ENCODE results near the gene MYD88. TPM values are rescaled to one million over a fixed set of nuclear protein-coding genes. Genes with fewer than 3 reads are reported as not detected.

MYD88 gene
- polyA plus RNA-seq, 3 donors = 286 to 427 (median 398) TPM

DNA sequence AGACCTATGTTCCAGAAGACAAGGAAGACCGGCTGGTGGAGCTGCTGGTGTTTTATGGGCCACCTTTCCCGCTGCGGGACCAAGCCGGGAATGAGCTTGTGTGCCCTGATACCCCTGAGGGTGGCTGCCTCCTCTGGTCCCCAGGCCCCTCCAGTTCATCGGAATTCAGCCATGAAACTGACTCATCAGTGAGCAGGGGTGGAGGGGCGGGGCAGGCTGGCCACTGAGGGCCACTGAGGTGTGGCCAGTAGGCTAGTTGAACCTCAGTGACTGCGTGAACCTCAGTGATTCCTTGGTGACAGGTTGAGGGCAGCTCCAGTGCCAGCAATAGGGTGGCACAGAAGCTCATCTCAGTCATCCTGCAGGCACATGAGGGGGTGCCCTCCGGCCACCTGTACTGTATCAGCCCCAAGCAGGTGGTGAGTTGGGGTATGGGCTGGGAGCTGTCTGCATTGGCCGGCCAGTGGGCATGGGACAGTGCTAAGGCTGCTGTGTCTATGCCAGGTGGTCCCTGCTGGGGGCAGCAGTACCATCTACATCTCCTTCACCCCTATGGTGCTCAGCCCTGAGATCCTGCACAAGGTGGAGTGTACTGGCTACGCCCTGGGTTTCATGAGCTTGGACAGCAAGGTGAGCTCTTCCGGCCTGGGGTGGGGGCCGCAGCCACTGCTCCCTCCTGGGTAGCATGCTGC, 21.8 kb upstream of the MYD88 start:
- Mint-ChIP-seq H3K4me3 (no peak overlapping the region), H3K27ac (no peak overlapping the region), H3K4me1 (peaks cover 14% of the 10 kb centered on the region), H3K27me3 (ENCODE audit: low read depth in 3 of 3) (peaks cover 3 to 10% (median 6%) of the 10 kb centered on the region in 3 donors), H3K9me3 (no peaks in the 10 kb centered on the region), H3K36me3 (peaks cover 32 to 39% of the 10 kb centered on the region in 2 donors)
- Histone ChIP-seq H3K4me1 (ENCODE audit: control insufficient read depth in 1 of 2, insufficient read depth in 2 of 2, low read length in 2 of 2) (peaks cover under 1 to 7% of the 10 kb centered on the region in 2 donors), H3K9me3 (replicated peaks in 1 of 2; ENCODE audit: control insufficient read depth in 1 of 2, insufficient read depth in 1 of 2, low read length in 2 of 2) (no peaks in the 10 kb centered on the region), H3K27me3 (ENCODE audit: control insufficient read depth in 2 of 2, insufficient read depth in 2 of 2, low read length in 2 of 2) (no peaks in the 10 kb centered on the region), H4K20me1 (ENCODE audit: insufficient read depth, low read length) (peaks cover 48% of the 10 kb centered on the region), H3K36me3 (replicated peaks in 1 of 2; ENCODE audit: control insufficient read depth in 1 of 2, insufficient read depth in 2 of 2, low read length in 2 of 2) (peaks cover 20 to 36% of the 10 kb centered on the region in 2 donors), H3K4me2 (replicated peaks; ENCODE audit: extremely low read depth, low read length, poor library complexity, severe bottlenecking) (no peak overlapping the region), H3K27ac (ENCODE audit: low read depth in 1 of 2, low read length in 2 of 2) (no peak overlapping the region), H3K79me2 (ENCODE audit: insufficient read depth, low read length) (no peaks in the 10 kb centered on the region), H3K9ac (ENCODE audit: insufficient read depth, low read length, poor library complexity, severe bottlenecking) (no peak overlapping the region), H3K4me3 (replicated peaks in 1 of 3; ENCODE audit: low read depth in 2 of 3, low read length in 3 of 3) (no peak overlapping the region), H2AFZ (ENCODE audit: insufficient read depth, low read depth, low read length, poor library complexity, severe bottlenecking) (no peak overlapping the region)
- WGBS (ENCODE audit: insufficient coverage) = 98% methylated on average over 11 of the region's 12 CpGs
- DNase-seq = no peak
- TF ChIP-seq, protein P1, sequence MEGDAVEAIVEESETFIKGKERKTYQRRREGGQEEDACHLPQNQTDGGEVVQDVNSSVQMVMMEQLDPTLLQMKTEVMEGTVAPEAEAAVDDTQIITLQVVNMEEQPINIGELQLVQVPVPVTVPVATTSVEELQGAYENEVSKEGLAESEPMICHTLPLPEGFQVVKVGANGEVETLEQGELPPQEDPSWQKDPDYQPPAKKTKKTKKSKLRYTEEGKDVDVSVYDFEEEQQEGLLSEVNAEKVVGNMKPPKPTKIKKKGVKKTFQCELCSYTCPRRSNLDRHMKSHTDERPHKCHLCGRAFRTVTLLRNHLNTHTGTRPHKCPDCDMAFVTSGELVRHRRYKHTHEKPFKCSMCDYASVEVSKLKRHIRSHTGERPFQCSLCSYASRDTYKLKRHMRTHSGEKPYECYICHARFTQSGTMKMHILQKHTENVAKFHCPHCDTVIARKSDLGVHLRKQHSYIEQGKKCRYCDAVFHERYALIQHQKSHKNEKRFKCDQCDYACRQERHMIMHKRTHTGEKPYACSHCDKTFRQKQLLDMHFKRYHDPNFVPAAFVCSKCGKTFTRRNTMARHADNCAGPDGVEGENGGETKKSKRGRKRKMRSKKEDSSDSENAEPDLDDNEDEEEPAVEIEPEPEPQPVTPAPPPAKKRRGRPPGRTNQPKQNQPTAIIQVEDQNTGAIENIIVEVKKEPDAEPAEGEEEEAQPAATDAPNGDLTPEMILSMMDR (IDR thresholded peaks at IDR 0.05) = no peak
- intact Hi-C loops (cut with micrococcal nuclease) = loop anchor here (5.0 to 10.0 kb wide), 3 partner anchors 142 to 361 kb away; no protein-coding TSS in a partner anchor

DNA sequence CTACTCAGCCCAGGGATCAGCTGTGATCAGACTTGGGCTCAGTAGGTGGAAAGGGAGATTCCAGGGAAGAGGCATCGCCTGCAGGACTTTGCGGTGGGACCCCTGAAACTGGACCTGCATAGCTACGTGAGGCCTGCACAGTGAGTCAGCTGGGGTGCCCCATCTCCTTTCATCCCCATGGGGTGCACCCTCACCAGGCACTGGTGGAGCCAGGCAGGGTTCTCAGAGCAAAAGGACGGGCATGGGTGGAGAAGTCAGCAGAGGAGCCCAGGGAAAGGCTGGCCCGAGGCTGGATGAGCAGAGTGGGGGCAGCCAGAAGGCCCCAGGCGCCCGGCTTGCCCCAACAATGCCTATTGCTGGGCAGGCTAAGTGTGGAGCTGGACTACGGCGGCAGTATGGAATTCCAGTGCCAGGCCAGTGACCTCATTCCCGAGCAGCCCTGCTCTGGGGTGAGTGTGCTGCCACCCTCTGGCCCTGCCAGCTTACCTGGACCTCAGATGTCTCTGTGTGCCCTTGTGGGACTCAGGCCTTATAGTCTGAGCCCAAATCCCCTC, 21.2 kb upstream of the MYD88 start:
- Histone ChIP-seq H3K4me1 (ENCODE audit: control insufficient read depth in 1 of 2, insufficient read depth in 2 of 2, low read length in 2 of 2) (peaks cover 0 to 5% of the 10 kb centered on the region in 2 donors), H3K4me3 (replicated peaks in 1 of 3; ENCODE audit: low read depth in 2 of 3, low read length in 3 of 3) (no peak overlapping the region), H3K27me3 (ENCODE audit: control insufficient read depth in 2 of 2, insufficient read depth in 2 of 2, low read length in 2 of 2) (no peaks in the 10 kb centered on the region), H3K4me2 (replicated peaks; ENCODE audit: extremely low read depth, low read length, poor library complexity, severe bottlenecking) (no peak overlapping the region), H3K36me3 (replicated peaks in 1 of 2; ENCODE audit: control insufficient read depth in 1 of 2, insufficient read depth in 2 of 2, low read length in 2 of 2) (peaks cover 26 to 42% of the 10 kb centered on the region in 2 donors), H2AFZ (ENCODE audit: insufficient read depth, low read depth, low read length, poor library complexity, severe bottlenecking) (no peak overlapping the region), H3K9me3 (replicated peaks in 1 of 2; ENCODE audit: control insufficient read depth in 1 of 2, insufficient read depth in 1 of 2, low read length in 2 of 2) (no peaks in the 10 kb centered on the region), H3K27ac (ENCODE audit: low read depth in 1 of 2, low read length in 2 of 2) (no peak overlapping the region), H3K79me2 (ENCODE audit: insufficient read depth, low read length) (no peaks in the 10 kb centered on the region), H4K20me1 (ENCODE audit: insufficient read depth, low read length) (peaks cover 54% of the 10 kb centered on the region), H3K9ac (ENCODE audit: insufficient read depth, low read length, poor library complexity, severe bottlenecking) (no peak overlapping the region)
- H3K4me3 Mint-ChIP-seq = no peak overlapping the region
- intact Hi-C loops (cut with micrococcal nuclease) = loop anchor here (5.0 to 10.0 kb wide), 3 partner anchors 142 to 360 kb away; no protein-coding TSS in a partner anchor
- peaks cover 14% of the 10 kb centered on the region for H3K4me1 Mint-ChIP-seq
- no peak for DNase-seq
- peaks cover 3 to 10% (median 5%) of the 10 kb centered on the region in 3 donors for H3K27me3 Mint-ChIP-seq (ENCODE audit: low read depth in 3 of 3)
- no peaks in the 10 kb centered on the region for H3K9me3 Mint-ChIP-seq
- 99% methylated on average over 6 of the region's 10 CpGs for WGBS (ENCODE audit: insufficient coverage)
- H3K27ac Mint-ChIP-seq = peak overlapping the region in 1 of 7 donors; percentile 28
- TF ChIP-seq, protein P1 (IDR thresholded peaks at IDR 0.05) = no peak
- peaks cover 38 to 45% of the 10 kb centered on the region in 2 donors for H3K36me3 Mint-ChIP-seq

All from CD14-positive monocyte (primary cell).